Stimulated activated CD8-positive, alpha-beta memory T cell treated with anti-CD3 and anti-CD28 coated beads, Interleukin-4, amount 100 ng/mL, for 24 hours (primary cell): ENCODE data around the gene MLF1.
"Not testable (repeated sequence)": the region's sequence is repeated elsewhere in the genome, so short reads cannot be mapped to it uniquely, and the experiment has no call there.

Experiments used
- DNase-seq: peaks from one replicate; pipeline ENCODE4 v3.0.0-alpha.2; 2020; ENCODE audit warnings: low read depth

The MLF1 gene, protein sequence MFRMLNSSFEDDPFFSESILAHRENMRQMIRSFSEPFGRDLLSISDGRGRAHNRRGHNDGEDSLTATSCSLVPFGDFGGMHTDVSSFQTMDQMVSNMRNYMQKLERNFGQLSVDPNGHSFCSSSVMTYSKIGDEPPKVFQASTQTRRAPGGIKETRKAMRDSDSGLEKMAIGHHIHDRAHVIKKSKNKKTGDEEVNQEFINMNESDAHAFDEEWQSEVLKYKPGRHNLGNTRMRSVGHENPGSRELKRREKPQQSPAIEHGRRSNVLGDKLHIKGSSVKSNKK

DNA sequence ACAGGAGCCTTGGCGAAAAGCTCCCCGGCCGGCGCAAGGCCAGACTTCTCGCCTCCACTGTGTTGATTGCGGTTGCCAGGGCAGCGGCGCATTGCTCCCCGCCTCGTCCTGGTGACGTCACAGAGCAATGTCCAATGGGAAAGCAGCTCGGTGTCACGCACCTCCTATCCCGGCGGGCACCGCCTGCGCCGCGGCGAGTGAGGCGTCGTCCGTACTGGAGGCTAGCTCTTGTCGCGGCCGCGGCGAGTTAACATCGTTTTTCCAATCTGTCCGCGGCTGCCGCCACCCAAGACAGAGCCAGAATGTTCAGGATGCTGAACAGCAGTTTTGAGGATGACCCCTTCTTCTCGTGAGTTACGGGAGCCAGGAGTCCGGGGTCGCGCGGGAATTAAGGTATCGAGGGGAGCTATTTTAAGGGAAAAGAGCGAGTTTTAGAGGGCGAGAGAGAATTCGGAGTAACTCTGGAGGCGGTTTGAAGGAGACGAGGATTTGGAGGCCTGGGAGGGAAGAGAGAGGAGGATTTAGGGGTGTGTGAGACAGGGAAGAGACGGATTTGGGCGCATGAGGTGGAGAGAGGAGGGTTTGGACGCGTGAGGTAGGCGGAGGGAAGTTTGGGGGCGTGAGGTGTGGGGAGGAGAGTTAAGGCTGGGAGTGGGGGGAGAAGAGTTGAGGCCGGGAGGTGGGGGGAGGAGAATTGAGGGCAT, at the start of gene MLF1:
MLF1 (plus strand) TSS at position 196 of the 704 bp plus-strand sequence; CDS start at position 303, 107 bp downstream.
- peak; percentile 65 for DNase-seq

DNA sequence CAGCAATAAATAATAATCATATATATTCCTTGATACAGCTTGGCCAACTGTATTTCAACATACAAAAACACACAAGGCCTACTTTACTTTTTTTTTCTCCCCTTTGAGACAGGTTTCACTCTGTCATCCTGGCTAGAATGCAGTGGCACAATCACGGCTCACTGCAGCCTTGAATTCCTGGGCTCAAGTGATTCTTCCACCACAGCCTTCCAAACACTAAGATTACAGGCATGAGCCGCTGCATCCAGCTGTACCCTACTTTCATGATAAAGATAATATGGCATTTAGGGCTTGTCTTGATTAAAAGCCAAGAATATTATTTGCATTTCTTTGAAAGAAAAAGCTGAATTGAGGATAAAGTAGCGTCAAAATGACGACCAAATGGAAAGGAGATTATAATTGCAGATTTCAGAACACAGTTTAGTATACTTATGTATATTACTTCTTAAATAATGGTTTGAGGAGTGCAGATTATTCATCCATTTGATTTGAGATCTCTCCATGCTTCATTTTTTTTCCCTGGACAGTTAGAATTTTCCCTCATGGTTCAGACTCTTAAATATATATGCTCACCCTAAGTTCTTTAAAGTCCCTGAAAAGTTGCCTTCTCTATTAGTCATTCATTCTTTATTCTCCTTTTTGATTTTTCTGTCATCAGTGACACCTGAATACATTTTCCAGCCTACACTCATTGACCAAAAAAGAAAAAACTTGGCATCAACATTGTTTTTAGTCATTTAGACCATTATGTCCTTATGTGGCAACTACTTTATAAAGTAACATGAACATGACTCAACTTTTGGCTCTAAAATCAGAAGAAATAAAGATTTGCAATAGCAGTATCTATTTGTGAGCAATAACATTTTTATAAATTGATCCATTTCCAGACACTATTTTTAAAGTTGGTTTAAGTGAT, 48.5 kb upstream of the MLF1 start:
- no peak for DNase-seq

DNA sequence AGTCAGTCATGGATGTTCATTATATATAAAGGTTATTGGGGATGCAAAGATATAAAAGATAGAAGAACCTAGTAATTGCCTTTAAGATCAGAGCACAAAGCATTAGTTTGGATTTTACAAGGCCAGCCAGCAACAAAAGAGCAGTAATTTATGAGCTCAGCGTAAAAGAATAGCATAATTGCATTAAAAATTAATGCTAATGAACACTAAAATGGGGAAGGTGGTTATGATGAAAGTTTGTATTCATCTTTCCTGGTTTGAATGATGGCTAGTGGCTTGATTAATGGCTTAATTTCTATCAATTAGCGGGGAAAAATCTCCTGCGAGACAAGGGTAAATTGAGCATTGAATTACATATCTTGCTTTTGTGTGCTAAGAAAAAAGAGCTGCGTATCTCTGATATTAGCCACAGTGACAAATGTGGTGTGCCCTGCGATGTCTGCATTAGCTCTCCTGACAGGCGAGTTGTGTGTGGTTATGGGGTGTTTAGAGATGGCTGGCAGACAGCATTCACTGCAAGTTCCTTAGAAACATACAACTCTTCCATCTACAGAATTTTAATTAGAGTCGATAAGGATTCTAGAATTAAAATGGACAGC, 42.8 kb upstream of the MLF1 start:
- DNase-seq, result no peak

DNA sequence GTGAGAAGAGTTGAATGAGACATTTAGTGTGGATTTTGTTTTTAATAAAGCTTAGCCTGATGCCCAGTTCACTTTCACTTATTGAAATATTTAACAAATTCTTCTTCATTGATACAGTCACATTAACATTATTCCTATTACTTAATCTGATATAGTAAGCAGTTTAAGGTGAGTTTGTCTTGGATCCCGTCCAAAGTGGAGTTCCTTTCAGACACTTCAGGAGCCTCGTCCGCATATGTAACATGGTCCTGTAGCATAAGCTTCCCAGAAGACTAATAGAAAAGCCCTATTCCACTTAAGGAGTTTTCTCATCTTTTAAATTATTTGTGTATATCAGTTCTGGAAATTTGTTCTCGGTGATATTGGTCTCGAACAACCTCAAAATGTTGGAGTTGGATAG, 39.7 kb upstream of the MLF1 start:
- no peak for DNase-seq

DNA sequence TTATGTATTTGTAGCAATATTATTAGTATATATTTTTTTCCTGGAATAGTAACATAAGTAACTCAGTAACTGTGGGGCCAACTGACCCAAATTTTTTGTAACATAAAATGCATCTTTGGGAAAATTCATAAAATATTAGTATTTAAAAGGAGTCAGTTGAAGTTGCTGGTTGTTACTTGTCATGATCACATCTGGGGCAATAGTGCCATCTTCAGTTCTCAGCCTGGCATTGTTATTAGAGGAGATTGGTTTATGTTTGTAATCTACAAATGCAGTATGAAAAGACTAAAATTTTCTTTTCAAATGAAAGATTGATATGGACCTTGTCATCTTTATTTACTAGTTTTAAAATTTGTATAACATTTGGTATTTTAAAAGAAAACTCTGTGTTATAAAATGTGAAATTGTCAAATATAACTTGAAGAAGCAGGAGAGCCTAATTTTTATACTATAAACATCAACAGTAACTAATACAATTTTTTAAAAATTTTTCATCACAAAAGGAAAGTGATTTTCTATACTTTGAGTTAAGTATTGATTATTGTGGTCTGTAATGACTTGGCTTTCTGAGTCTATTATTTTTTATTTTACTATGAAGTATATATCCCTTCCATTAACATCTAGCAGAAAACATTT, 38.8 kb upstream of the MLF1 start:
- DNase-seq, result no peak

DNA sequence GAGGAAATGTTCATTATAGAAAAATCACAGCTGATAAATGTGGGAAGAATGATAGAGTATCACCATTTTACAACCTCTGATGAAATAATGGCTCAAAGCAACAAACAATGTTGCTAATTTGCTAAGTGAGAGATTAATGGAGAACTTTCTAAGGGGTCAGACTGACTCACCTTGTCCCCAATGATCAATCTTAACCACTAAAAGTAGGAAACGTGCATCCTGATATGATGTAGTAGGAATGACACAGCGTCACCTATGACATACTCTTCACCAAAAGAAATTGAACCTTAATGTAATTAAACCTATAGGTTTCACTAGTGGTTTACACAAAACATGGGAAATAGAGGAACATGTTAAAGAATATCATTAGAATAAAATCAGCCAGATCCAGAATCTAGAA, 35.1 kb upstream of the MLF1 start:
- DNase-seq, result no peak

DNA sequence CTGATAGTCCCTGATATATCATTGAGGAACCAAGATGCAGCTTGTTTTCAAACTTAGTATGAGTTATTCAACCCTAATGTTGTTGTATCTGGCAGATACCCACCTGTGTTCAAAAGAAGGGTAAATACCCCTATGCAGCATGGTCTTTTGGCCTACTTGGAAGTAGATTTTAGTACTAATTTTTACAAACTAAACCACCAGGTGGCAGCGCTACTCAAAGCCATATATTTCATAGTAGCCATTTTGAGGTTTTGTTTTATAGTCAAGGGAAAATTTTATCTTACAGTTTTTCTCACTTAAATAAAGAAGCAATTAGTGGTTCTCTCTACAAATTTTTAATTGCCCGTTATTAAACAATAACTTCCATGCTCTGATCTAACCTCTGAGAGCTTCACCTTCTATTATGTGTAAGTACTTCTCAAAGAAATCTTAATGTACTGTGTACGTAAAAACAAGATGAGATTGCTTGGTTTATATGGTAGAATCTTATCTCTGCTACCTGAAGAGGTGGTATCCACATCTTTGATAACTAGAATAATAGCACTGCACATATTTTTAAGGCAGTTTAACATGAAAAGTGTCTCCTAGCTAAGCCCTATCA, 31.5 kb upstream of the MLF1 start:
- DNase-seq, result no peak

DNA sequence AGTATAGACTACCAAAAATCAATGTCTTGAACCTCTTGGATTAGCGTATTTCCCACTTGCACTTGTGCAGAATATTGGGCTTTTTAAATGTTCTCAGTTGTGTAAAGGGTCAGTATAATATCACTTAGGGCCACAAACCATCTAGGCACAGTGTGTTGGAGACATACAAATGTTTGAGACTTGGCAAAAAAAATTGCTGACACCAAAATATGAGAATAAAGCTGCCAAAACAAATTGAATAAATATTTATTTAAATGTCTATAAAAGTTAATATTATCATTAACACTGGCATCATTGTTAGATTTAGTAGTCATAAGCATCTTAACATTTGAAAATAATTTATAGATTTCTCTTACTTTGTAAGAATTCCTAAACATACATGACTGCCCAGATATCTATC, 30.9 kb upstream of the MLF1 start:
- DNase-seq, result no peak

DNA sequence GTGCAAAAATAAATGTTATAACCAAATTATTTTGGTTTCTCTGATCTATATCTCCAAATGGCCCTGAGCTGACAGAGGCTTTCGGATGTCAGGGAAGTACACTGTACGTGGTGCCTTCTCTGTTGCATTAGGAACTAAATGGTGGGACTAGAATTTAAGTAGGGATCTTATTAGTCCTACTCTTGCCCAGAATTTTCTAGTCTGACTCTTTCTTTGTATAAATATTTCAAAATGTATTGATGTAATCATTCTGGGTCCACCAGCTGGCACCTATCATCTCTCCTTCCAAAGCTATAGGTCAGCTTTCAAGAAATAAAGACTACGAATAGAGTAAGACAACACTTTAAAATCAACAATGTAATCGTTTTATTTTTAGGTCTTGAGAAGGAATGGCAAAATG, 22.3 kb upstream of the MLF1 start:
- no peak for DNase-seq

DNA sequence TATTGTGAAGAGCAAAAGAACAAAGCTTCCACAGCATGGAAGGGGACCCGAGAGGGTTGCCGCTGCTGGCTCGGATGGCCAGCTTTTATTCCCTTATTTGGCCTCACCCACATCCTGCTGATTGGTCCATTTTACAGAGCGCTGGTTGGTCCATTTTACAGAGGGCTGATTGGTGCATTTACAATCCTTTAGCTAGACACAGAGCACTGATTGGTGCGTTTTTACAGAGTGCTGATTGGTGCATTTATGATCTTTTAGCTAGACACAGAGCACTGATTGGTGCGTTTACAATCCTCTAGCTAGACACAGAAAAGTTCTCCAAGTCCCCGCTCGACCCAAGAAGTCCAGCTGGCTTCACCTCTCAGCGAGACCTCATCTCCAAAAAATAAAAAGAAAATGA, 21.1 kb upstream of the MLF1 start:
- not testable (repeated sequence) for DNase-seq

DNA sequence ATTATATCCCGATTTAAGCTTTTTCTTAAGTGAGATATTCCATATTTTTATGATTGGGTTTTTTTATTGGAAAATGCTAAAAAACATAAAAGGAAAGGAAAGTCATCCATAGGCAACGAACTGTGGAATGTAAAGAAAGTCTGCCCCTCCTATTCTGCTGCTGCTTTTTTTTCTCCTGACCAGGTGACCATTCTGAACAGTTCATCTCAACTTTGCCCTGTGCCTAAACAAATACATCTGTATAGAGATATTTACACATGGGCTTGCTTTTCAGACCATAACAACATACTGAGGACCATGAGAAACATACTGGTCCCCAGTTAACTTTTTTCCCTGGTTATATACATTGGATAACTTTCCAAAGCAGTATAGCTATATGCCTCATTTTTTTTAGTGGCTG, 18.9 kb upstream of the MLF1 start:
- no peak for DNase-seq

DNA sequence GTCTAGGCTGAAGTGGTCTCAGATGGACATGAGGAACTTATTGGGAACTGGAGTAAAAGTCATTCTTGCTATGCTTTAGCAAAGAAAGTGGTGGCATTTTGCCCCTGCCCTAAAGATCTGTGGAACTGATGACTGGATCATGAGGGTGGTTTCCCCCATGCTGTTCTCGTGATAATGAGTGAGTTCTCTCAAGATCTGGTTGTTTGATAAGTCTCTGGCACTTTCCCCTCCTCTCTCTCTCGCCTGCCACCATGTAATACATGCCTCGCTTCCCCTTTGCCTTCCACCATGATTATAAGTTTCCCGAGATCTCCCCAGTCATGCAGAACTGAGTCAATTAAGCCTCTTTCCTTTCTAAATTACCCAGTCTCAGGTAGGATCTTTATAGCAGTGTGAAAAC, 11.5 kb upstream of the MLF1 start:
- no peak for DNase-seq

DNA sequence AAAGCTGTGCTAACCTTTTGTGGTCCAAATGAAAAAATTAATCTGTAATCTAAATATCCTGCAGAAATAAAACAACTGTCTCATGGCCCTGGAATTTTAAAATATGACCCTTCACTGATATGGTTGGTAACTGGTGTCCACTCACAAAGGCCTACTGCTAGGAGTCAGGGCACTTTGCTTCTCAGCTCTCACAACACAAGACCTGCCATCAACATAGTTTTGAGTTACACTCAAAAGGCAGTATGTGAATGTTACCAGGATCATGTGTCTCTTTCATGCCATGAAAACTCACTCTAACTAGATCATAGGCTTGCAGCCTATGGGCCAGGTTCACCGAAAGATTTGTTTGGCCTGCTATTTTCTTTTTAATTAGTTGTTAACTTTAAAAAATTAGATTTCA, 10.0 kb upstream of the MLF1 start:
- DNase-seq, result no peak

DNA sequence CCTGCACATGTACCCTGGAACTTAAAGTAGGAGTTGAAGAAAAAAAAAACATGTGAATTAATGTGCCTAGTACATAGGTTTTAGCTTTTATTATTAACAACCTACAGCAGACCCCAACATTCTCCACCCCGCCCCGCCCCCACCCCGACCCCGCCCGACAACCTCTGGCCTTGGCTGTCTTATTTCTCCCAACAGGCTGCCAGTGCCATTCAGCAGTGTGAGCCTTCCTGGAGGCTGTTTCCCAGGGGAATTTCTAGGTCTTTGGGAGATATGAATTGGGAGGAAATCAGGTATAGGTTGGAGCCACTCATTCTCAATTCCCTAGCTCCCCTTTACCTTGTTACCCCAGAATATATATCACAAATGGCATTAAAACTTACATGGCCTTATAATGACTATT, 8.3 kb upstream of the MLF1 start:
- DNase-seq, result no peak

DNA sequence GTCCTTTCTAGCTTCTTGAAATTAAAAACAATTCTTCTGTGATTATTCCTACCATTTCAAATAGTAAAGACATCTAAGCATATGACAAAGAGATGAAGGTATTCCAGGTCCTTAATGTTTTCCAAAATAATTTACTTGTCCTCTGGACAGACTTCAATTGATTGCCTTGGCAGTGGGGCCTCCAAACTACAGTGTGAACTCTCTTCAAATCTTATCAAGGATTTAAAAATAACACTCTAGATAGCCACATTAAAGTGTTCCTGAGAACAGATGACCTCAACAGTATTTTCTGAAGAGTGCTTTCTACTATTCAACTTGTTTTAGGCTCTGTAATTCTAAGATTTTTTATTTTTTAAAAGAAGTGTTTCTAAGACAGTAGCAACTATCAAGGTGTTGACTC, 7.9 kb upstream of the MLF1 start:
- no peak for DNase-seq

DNA sequence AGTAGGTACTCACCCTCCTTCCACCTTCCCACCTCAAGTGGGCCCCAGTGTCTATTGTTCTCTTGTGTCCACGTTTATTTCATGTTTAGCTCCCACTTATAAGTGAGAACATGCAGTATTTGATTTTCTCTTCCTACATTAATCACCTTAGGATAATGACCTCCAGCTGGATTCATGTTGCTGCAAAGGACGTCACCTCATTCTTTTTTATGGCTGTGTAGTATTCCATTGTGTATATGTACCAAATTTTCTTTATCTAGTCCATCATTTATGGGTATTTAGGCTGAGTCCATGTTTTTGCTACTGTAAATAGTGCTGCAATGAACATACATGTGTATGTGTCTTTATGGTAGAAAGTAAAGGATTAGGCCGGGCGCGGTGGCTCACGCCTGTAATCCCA, 5.9 kb upstream of the MLF1 start:
- DNase-seq, result no peak

DNA sequence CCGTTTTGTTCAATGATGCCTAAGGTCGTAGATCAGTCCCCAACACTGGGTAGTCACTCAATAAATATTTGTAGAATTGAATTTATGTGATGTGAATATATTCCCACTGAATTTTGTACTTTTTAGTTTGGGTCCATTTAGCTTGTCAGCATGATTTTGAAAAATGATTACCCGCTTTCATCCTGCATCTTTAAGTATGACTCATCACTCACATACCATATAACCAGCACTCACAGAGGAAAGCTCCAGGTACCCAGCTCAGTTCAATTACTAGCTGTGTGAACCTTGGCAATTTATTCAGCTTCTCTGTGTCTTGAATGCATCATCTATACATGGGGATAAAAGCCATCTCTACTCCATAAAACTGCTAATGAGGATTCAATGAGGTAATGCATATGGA, 2.2 kb upstream of the MLF1 start:
- no peak for DNase-seq

DNA sequence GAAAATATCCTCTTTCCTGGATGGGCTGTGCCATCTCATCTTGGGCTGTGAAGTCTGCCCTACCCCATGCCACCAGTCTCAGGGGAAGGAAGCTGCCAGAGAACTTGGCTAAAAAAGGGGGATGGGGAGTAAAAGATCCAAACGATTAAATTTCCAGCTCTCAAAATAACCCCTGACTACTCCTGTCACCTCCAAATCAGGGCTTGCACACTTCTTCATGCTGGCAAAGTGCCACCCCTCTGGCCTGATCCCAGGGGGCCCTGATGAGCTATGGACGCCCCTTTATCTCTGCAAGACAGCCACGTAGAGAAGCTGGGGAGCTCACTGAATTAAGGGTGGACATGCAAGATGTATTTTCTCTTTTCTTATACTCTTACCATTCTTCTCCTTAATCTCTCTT, 1.2 kb upstream of the MLF1 start:
- no peak for DNase-seq

DNA sequence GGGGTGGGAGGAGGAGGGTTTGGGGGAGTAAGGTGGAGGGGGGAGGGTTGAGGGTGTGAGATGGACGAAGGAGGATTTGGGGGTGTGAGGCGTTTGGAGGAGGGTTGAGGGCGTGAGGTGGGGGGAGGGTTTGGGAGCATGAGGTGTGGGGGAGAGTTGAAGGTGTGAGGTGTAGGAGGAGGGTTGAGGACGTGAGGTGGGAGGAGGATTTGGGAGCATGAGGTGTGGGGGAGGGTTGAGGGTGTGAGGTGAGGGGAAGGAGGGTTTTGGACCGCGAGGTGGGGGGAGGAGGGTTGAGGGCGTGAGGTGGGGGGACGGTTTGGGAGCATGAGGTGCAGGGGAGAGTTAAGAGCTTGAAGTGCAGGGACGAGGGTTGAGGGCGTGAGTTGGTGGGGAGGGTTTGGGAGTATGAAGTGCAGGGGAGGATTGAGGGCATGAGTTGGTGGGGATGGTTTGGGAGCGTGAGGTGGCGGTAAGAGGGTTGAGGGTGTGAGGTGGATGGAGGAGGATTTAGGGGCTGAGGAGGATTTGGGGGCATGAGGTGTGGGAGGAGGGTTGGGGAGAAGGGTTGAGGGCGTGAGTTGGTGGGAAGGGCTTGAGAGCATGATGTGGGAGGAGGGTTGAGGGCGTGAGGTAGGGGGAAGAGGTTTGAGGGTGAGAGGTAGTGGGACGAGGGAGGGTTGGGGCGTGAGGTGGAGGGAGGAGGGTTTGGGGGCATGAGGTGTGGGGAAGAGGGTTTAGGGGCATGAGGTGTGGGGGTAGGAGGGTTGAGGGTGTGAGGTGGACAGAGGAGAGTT, 1.2 kb downstream of the MLF1 start:
- no peak for DNase-seq

DNA sequence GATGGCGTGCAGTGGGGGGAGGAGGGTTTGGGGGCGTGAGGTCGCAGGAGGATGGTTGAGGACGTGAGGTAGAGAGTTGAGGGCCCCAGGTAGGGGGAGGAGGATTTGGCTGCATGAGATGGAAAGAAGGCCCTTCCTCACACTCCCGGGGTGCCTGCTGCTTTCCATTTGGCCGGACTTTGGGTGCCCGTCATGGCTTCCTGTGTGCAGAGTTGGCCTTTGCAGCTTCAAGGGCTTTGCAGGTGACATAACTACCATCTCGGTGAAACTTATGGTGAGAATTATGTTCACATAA, 1.7 kb downstream of the MLF1 start:
- no peak for DNase-seq

DNA sequence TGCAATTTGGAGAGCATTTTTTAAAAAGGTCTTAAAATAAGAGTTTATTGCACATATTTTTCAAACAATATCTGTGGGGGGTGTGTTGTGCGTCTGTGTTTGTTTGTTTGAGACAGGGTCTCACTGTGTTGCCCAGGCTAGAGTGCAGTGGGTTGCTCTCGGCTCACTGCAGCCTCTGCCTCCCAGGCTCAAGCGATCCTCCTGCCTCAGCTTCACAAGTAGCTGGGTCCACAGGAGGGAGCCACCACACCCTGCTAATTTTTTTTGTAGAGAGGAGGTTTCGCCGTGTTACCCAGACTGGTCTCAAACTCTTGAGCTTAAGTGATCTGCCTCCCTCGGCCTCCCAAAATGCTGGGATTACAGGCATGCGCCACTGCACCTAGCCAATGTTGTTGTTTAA, 2.7 kb downstream of the MLF1 start:
- DNase-seq, result no peak
